K562 (cell line): ENCODE measurements around the gene DCAF7. TPM values are rescaled to one million over a fixed set of nuclear protein-coding genes. Genes with fewer than 3 reads are reported as not detected.

Experiments
- BRD4 ChIP-seq: fragments of 200-600 bp; sonication (generic); IDR thresholded peaks from 2 replicates; pipeline ENCODE4 v1.6.1; 2017; ENCODE audit warnings: inconsistent platforms
- CHD2 ChIP-seq: IDR thresholded peaks from 2 replicates; pipeline ENCODE4 v1.6.1; 2011; ENCODE audit warnings: low read depth, low read length
- CTBP1 ChIP-seq: fragments of 450-650 bp; IDR thresholded peaks from 2 replicates; pipeline ENCODE4 v1.6.1; 2016; ENCODE audit warnings: borderline replicate concordance
- E2F1 ChIP-seq: sonication (generic); formaldehyde crosslinking; IDR thresholded peaks from 2 replicates; pipeline ENCODE4 v1.8.1; 2023; ENCODE audit warnings: mild to moderate bottlenecking, missing genetic modification reagents, moderate library complexity
- E2F5 ChIP-seq: sonication (generic); formaldehyde crosslinking; IDR thresholded peaks from 2 replicates; pipeline ENCODE4 v1.8.0; 2022; ENCODE audit warnings: mild to moderate bottlenecking, missing genetic modification reagents
- FIP1L1 ChIP-seq: fragments of 200-400 bp; formaldehyde crosslinking; IDR thresholded peaks from 2 replicates; pipeline ENCODE4 v1.6.1; 2018; ENCODE audit warnings: mild to moderate bottlenecking, low read depth, low read length; ENCODE audit not compliant: poor library complexity, severe bottlenecking
- FOXA3 ChIP-seq, 2 experiments: fragments of 450-650 bp in 1 of 2; sonication (generic) in 1 of 2; formaldehyde crosslinking; IDR thresholded peaks in 1 of 2; conservative IDR thresholded peaks in 1 of 2; 2 replicates each; pipeline versions ENCODE4 v1.4.0 to v1.8.0; 2020 to 2022; ENCODE audit warnings: mild to moderate bottlenecking in 2 of 2, missing genetic modification reagents in 1 of 2
- RBM17 ChIP-seq: fragments of 200-400 bp; formaldehyde crosslinking; IDR thresholded peaks from 2 replicates; pipeline ENCODE4 v1.6.1; 2017; ENCODE audit warnings: low read depth, mild to moderate bottlenecking, low read length, borderline replicate concordance
- ZNF766 ChIP-seq: fragments of 200-800 bp; sonication (Bioruptor generic); conservative IDR thresholded peaks from 2 replicates; pipeline ENCODE4 v1.6.1; 2016; ENCODE audit warnings: missing genetic modification characterization, missing compliant biosample characterization
- polyA plus RNA-seq, 8 experiments: library from polyadenylated mRNA; depleted of rRNA in 4 of 8; stranded (reverse) in 5 of 8; unstranded in 3 of 8; fragments of >200 nt; fragmentation: Nextera tagmentation in 2 of 8; fragmentation: Illumina TruSeq in 1 of 8; extraction: Ambion mirVana in 2 of 8; extraction: Trizol in 1 of 8; gene quantifications; 2 replicates each; pipeline versions ENCODE4 v1.2.1 to v1.2.3, GENCODE V29; 2011 to 2014; ENCODE audit warnings: inconsistent platforms in 1 of 8, missing spikeins in 1 of 8
- total RNA-seq, 7 experiments: library from RNA; depleted of rRNA in 6 of 7; stranded (reverse); fragments of >200 nt in 6 of 7; fragmentation: Illumina TruSeq in 2 of 7; extraction: Trizol in 2 of 7; gene quantifications; 2 replicates each; pipeline versions ENCODE4 v1.2.1 to v1.2.3, GENCODE V29; 2011 to 2021; ENCODE audit warnings: low replicate concordance in 1 of 7
- TF ChIP-seq, protein P1 (sequence below): fragments of 450-650 bp; formaldehyde crosslinking; IDR thresholded peaks from 2 replicates; pipeline ENCODE4 v1.4.0; 2022; ENCODE audit warnings: mild to moderate bottlenecking, moderate library complexity

The DCAF7 gene
- total and polyA plus RNA-seq, 9 of the 15 experiments (the other 6 are each of a cell fraction or from before 2014, with no cell fraction given), result 30.8 to 123 (median 40.2) TPM

GRCh38 chr17:63504261-63504660, 46.0 kb upstream of the DCAF7 start (continued):
- TF ChIP-seq CTBP1 (no peak), CHD2 (no peak), FIP1L1 (no peak), BRD4 (no peak), FOXA3 (CRISPR knock-in tag; conservative IDR thresholded peaks at IDR 0.05 in 1 of 2, IDR thresholded peaks at IDR 0.05 in 1 of 2) (no peak), RBM17 (no peak), E2F5 (no peak), ZNF766 (no peak), E2F1 (CRISPR knock-in tag) (no peak)
- TF ChIP-seq, protein P1, sequence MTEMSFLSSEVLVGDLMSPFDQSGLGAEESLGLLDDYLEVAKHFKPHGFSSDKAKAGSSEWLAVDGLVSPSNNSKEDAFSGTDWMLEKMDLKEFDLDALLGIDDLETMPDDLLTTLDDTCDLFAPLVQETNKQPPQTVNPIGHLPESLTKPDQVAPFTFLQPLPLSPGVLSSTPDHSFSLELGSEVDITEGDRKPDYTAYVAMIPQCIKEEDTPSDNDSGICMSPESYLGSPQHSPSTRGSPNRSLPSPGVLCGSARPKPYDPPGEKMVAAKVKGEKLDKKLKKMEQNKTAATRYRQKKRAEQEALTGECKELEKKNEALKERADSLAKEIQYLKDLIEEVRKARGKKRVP (CRISPR knock-in tag), result no peak
